Urinary bladder (tissue), 4 donors: ENCODE results near the gene DOCK4. TPM values are rescaled to one million over a fixed set of nuclear protein-coding genes. Genes with fewer than 3 reads are reported as not detected.

Experiments used
- DNase-seq: peaks from one replicate; pipeline ENCODE4 v3.0.0-alpha.2; 2015; ENCODE audit errors: extremely low spot score
- H3K27ac ChIP-seq: one replicate; pipeline ENCODE4 v1.5.1; 2013; ENCODE audit warnings: low read depth, mild to moderate bottlenecking, moderate library complexity
- H3K36me3 ChIP-seq: one replicate; pipeline ENCODE4 v1.6.1; 2013; ENCODE audit warnings: mild to moderate bottlenecking, moderate library complexity; ENCODE audit not compliant: insufficient read depth
- H3K4me1 ChIP-seq: one replicate; pipeline ENCODE4 v1.6.1; 2013; ENCODE audit warnings: mild to moderate bottlenecking, moderate library complexity; ENCODE audit not compliant: insufficient read depth
- H3K4me3 ChIP-seq: one replicate; pipeline ENCODE4 v1.5.1; 2013; ENCODE audit warnings: low read depth, low read length
- WGBS: extraction: QIAGEN DNeasy Blood & Tissue Kit; methylation state at CpG from one replicate; pipeline ENCODE4 v1.1.7; 2013; 5-methylcytosine and 5-hydroxymethylcytosine counted together
- polyA plus RNA-seq: library from polyadenylated mRNA; stranded (reverse); fragments of 200-250 nt; gene quantifications from one replicate; pipeline ENCODE4 v1.2.3, GENCODE V29; 2013
- total RNA-seq: library from RNA; depleted of rRNA; stranded (reverse); fragments of >200 nt; gene quantifications from one replicate; pipeline ENCODE4 v1.2.3, GENCODE V29; 2014
- donor health status: healthy with polysubstance abuse.
- donor health status: healthy.

Gene DOCK4
- total and polyA plus RNA-seq, 2 donors: 5.9 to 46.5 TPM

DNA sequence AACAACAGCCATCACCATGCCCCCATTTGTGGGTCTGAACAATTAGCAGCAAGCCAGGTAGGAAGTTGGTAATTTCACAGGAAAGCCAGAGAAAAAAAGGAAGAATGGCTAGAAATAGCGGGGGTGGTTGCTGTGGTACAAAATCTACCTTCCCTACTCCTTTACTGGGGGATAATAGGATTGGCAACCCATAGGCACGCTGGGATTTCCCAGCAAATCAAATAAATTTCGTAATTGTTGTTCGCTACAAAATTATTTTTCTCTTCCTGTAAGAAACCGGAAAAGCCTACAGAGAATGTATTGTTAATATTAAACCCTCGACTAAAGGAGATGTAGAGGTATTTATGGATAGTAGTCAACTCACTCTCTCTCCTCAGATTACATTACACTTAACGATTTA lies 123.9 kb downstream of the DOCK4 start:
- Histone ChIP-seq H3K4me3 (no peak overlapping the region), H3K4me1 (no peaks in the 10 kb centered on the region), H3K27ac (no peak overlapping the region), H3K36me3 (no peaks in the 10 kb centered on the region)
- no peak for DNase-seq
- WGBS: 82% methylated on average over 7 of the region's 7 CpGs

DNA sequence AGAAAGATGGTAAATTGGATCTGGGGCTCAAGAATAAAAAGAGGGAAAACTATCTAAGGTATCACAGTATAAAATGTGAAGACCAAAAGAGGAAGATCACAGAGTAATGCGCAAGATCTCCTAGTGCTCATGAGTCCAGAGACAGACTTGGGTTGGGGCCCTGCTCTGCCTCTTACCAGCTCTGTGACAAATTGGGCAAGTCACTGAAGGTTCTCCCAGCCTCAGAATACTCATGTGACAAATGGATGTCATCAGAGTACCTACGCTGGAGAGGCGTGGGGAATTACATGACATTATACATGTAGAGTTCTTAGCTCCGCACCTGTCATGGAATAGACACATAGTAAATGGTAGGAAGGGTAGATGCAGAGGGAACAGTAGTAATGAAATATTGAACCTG lies 124.4 kb downstream of the DOCK4 start:
- WGBS: 97% methylated on average over 4 of the region's 4 CpGs
- no peak for DNase-seq
- Histone ChIP-seq H3K27ac (no peak overlapping the region), H3K36me3 (no peaks in the 10 kb centered on the region), H3K4me1 (no peaks in the 10 kb centered on the region), H3K4me3 (no peak overlapping the region)

DNA sequence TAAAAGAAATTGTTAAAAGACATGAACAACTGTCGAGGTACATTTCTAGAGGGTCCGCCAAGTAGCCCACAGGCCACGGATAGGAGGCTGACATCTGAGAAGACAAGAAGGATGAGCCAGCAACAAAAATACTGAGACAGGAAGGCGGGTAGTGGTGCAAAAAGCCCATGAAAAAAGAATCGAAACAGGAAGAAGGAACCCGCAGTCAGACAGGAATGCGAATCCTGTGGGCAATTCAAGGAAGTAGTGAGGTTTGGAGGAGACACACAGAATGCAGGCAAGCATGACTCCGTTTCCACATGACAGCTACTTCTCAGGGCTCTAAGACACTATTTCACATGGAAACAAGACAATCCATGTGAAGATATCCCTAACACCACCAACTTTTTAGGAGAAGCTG lies 125.2 kb downstream of the DOCK4 start:
- H3K4me1 ChIP-seq: no peaks in the 10 kb centered on the region
- no peak overlapping the region for H3K4me3 ChIP-seq
- 86% methylated on average over 8 of the region's 8 CpGs for WGBS
- no peak overlapping the region for H3K27ac ChIP-seq
- no peak for DNase-seq
- H3K36me3 ChIP-seq: no peaks in the 10 kb centered on the region

DNA sequence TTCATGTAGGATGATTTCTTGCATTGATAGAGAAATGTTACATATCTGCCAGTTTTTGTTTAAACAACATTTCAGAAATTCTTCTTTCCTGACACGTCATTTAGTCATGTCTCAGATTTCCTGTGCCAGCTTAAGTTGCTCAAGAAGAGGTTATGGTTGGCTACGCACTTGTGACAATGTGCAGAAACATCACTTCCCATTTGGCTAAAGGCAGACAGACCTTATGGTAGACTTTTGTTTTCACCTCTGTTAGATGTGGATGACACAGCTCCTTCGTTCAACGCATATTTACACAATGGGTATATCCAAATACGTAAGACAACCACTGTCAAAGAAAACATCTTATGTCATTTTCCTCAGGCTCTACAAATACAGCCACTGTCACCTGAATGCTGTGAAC lies 125.8 kb downstream of the DOCK4 start:
- no peak overlapping the region for H3K27ac ChIP-seq
- WGBS: 83% methylated on average over 5 of the region's 5 CpGs
- DNase-seq: no peak
- H3K4me1 ChIP-seq: no peaks in the 10 kb centered on the region
- H3K36me3 ChIP-seq: no peaks in the 10 kb centered on the region
- no peak overlapping the region for H3K4me3 ChIP-seq

DNA sequence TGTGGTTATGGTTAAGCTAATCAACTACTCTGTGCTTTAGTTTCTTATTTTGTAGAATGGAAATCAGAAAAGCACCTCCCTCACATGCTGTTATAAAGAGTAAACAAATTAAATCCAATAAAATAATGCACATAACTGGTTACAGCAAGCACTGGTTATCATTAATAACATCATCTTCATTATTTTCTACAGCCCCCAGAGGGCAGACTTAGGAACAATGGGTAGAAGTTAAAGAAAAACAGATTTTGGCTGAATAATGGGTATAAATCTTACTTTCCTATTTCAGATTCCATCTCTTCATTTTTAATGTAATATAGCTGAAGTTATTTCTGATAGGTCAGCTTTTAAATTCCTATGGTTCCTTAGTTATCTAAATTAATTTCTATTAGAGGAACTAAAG lies 126.5 kb downstream of the DOCK4 start:
- Histone ChIP-seq H3K4me3 (no peak overlapping the region), H3K36me3 (no peaks in the 10 kb centered on the region), H3K27ac (no peak overlapping the region), H3K4me1 (no peaks in the 10 kb centered on the region)
- DNase-seq: no peak

DNA sequence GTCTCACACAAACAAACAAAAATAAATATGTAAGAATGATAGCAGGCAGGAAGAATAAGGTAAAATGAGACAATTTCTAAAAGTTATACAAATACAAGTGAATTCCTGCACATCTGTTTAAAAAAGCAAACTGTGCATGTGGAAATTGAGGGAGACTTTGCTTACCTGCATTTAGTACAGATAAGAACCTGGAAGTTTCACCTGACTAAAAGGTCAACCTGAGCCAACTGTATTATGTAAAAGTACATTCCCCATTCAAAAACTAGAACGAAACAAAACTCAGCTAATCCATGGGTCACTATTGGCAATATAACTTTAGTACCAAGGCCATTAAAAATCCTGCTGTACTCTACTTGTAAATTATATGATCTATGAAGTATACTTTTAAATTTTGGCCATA lies 127.1 kb downstream of the DOCK4 start:
- Histone ChIP-seq H3K4me3 (no peak overlapping the region), H3K36me3 (no peaks in the 10 kb centered on the region), H3K27ac (no peak overlapping the region), H3K4me1 (no peaks in the 10 kb centered on the region)
- WGBS: 93% methylated on average over 1 of the region's 1 CpG
- DNase-seq: no peak

DNA sequence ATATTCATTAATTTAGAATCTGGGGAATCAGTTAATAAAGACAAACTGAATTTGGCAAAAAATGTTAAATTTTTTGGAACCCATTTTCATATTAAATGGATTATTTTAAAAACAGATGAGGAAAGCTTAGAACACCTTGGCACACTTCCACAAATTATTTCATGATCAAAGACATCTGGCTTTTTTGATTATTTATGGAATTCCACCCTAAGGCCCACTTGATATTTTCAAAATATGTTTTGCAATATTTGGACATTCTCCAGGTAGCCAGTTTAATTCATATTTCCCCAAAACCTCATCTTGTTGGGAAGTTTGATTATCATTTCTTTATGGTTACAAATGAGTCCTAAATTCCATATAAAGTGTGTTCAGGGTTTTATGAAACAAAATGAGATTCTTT lies 129.9 kb downstream of the DOCK4 start:
- H3K27ac ChIP-seq: no peak overlapping the region
- H3K36me3 ChIP-seq: no peaks in the 10 kb centered on the region
- H3K4me3 ChIP-seq: no peak overlapping the region
- no peaks in the 10 kb centered on the region for H3K4me1 ChIP-seq
- no peak for DNase-seq

DNA sequence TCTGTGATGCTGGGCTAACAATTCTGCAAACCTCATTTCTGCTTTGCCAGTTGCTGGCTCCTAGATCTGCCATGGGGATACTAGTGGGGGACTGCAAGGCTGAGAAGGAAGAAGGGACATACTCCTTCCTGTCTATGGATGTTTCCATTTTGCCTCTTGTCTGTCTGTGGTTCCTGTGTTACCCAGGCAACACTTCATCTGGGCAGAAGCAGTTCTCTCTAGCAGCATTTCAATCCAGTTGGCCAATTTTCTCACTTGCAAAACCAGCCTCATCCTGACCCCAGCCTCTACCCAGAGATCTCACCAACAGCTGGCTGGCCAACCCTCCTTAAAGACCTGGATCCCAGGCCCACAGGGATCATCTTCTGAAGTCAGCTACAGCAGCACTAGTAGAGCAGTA lies 131.7 kb downstream of the DOCK4 start:
- no peaks in the 10 kb centered on the region for H3K36me3 ChIP-seq
- DNase-seq: no peak
- H3K27ac ChIP-seq: no peak overlapping the region
- no peaks in the 10 kb centered on the region for H3K4me1 ChIP-seq
- H3K4me3 ChIP-seq: no peak overlapping the region

DNA sequence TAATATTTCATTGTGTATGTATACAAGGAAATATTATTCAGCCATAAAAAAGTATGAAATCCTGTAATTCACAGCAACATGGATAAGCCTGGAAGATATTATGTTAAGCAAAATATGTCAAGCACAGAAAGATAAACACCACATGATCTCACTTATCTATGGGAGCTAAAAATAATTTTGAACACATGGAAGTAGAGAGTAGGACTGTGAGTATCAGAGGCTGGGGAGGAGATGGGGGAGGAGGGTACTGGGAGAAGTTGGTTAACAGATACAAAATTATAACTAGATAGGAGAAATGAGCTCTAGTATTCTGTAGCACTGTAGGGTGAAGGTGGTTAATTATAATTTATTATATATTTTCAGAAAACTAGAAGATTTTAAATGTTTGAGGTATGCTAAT lies 132.7 kb downstream of the DOCK4 start:
- Histone ChIP-seq H3K36me3 (no peaks in the 10 kb centered on the region), H3K4me1 (no peaks in the 10 kb centered on the region), H3K4me3 (no peak overlapping the region), H3K27ac (no peak overlapping the region)
- DNase-seq: no peak

DNA sequence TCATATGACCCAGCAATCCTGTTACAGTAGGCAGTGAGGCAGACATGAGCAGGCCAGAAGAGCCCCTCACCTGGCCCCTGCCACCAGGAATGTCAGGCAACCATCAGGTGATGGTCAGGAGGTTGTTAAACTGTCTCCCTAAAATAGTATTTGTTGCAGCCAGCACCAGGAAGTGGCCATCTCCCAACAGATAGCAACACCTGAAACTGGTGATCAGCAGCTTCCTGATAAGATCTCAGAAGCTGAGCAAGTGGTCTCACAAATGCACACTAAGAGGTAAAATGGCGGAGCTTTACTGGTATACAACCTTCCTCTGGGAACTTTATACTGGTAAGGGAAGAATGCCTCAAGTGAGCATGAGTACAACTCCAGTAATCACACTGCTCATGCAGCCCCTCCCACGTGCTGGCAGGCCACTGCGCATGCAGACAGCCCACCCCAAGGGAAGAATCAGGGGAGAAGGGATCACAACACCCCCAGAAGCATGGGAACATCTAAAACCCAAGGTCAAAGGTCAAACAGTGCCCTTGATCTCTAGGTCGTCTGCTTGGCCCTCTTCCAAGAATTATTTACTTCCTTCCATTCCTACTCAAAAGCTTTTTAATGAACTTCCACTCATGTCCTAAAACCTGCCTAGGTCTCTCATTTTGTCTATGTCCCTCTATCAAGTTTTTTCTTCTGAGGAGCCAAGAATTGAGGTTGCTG lies 133.5 kb downstream of the DOCK4 start:
- 69% methylated on average over 4 of the region's 4 CpGs for WGBS
- no peak for DNase-seq
- Histone ChIP-seq H3K27ac (no peak overlapping the region), H3K4me1 (no peaks in the 10 kb centered on the region), H3K4me3 (no peak overlapping the region), H3K36me3 (no peaks in the 10 kb centered on the region)

DNA sequence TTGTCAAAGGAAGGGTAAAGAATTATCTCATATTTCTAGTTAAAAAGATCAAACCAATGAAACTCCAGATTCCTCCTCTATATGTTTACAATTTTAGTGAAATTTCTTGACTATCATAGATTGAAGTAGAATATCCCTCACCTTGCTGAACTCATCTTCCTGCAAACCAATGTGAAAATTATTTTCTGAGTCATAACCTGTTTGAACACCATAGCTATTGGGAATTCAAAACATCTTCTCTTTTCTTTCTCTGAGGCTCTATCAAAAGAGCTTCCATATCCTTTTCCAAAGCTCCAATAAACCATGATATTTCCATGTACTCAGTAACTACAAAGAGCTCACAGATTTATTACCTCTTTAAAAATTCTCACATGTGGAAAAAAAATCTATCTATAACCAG lies 134.3 kb downstream of the DOCK4 start:
- H3K36me3 ChIP-seq: no peaks in the 10 kb centered on the region
- H3K27ac ChIP-seq: no peak overlapping the region
- H3K4me1 ChIP-seq: no peaks in the 10 kb centered on the region
- DNase-seq: no peak
- no peak overlapping the region for H3K4me3 ChIP-seq

DNA sequence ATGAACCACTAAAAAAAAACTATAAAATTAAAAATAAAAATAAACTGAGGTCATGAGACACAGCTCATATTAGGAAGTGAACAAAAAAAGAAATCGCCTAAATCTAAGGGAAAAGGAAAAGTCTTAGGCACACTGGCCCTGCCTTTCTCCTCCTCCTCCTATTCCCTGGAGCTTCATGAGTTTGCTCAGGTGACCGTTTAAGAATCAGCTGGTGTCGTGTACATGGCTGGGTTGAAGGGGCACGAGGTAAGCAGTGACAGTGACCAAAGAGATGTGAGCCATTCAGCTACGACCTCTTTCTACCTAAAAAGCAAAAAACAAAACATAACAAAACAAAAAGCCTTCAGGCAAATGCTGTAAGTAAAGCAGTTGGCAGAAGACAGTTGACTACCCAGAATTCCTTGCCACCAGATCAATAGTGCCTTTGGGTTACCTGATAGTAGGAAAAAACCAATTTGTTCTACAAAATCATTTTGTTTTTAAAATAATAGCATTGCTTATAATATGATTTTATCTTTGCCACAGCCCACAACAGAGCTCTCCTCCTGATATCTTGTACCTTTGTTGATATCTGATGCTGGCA lies 135.4 kb downstream of the DOCK4 start:
- H3K4me1 ChIP-seq: no peaks in the 10 kb centered on the region
- H3K4me3 ChIP-seq: no peak overlapping the region
- no peak for DNase-seq
- 91% methylated on average over 5 of the region's 5 CpGs for WGBS
- no peaks in the 10 kb centered on the region for H3K36me3 ChIP-seq
- H3K27ac ChIP-seq: no peak overlapping the region

DNA sequence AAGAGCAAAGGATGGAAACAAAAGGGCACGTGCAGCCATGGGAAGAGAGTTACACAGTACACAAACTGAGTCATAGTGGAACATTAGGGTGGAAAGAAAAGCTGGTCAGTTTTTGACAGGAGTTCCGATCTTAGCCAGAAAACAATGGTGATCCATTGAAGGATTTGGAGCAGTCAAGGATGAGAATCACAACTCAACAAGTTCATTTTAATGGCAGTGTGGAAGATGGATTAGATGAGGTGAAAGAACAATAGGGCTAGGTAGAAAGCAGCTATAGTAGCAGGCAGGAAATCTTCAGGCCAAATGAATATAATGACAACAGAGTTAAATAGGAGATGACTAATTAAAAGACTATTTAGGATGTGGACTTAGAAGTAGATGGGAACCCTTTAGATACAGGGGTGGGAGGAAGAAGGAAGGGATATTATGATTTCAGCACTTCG lies 136.3 kb downstream of the DOCK4 start:
- Histone ChIP-seq H3K36me3 (no peaks in the 10 kb centered on the region), H3K4me1 (no peaks in the 10 kb centered on the region), H3K4me3 (no peak overlapping the region), H3K27ac (no peak overlapping the region)
- no peak for DNase-seq
- 92% methylated on average over 3 of the region's 3 CpGs for WGBS

DNA sequence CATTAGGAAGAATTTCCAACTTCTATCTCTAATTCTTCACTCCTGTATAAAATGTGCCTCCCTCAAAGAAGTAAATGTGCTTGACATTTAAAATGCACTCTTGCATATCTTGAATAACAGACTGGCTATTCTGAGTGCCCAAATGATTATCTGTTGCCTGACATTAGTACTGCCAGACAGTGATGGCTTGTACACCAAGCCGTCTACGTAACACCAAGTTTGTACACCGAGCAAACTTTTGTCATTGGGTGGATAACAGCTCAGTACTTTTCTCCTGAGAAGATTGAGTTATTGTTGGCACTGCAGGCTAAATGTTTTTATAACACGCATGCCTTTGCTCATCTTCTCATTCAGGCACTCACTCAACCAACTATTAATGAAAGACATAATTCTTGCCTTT lies 137.2 kb downstream of the DOCK4 start:
- H3K36me3 ChIP-seq: no peaks in the 10 kb centered on the region
- no peaks in the 10 kb centered on the region for H3K4me1 ChIP-seq
- DNase-seq: no peak
- 90% methylated on average over 4 of the region's 4 CpGs for WGBS
- H3K27ac ChIP-seq: no peak overlapping the region
- H3K4me3 ChIP-seq: no peak overlapping the region
